Caco-2 (cell line): ENCODE results near the gene COX4I2. TPM values are rescaled to one million over a fixed set of nuclear protein-coding genes. Genes with fewer than 3 reads are reported as not detected.

Experiments used
- BruUV-seq: library from RNA; stranded (reverse); fragments of 400-500 nt; replicated peaks from 2 replicates; lab custom pipeline; 2021; lab: Mats Ljungman, UMichigan
- CTCF ChIA-PET: fragments of 300-600 bp; sonication (Branson Sonifier 250); formaldehyde crosslinking; loops from one replicate; lab custom pipeline; 2022; ENCODE audit warnings: antibody characterized with exemption; lab: Charles Lee
- POLR2A ChIA-PET: fragments of 300-600 bp; sonication (Branson Sonifier 250); formaldehyde crosslinking; loops from one replicate; lab custom pipeline; 2022; ENCODE audit warnings: antibody characterized with exemption; lab: Charles Lee
- DNase-seq, 2 experiments: peaks; one replicate each; pipeline versions ENCODE4 v3.0.0 to v3.0.0-alpha.2; 2020 to 2022
- H3K27me3 ChIP-seq: replicated peaks from 2 replicates; pipeline ENCODE4 v1.6.0; 2011; ENCODE audit warnings: low read length; ENCODE audit not compliant: control insufficient read depth, insufficient read depth
- H3K36me3 ChIP-seq: 2 replicates; pipeline ENCODE4 v1.5.1; 2011; ENCODE audit warnings: low read length; ENCODE audit not compliant: control insufficient read depth, insufficient read depth
- H3K4me1 ChIP-seq: fragments of 250-450 bp; sonication (Bioruptor Pico); 2 replicates; pipeline ENCODE4 v1.5.1; 2020; ENCODE audit warnings: mild to moderate bottlenecking
- H3K4me3 ChIP-seq: 2 replicates; pipeline ENCODE4 v1.5.1; 2011; ENCODE audit warnings: low read depth, mild to moderate bottlenecking, control low read depth, low read length
- H3K9me3 ChIP-seq: fragments of 250-450 bp; sonication (Bioruptor Pico); 2 replicates; pipeline ENCODE4 v1.5.1; 2020; ENCODE audit warnings: mild to moderate bottlenecking, moderate library complexity
- H3K27ac Mint-ChIP-seq: one replicate; pipeline ENCODE4 v1.8.0; 2022; ENCODE audit warnings: mixed read lengths; ENCODE audit not compliant: unreplicated experiment
- H3K27me3 Mint-ChIP-seq: one replicate; pipeline ENCODE4 v1.8.0; 2022; ENCODE audit warnings: mixed read lengths; ENCODE audit not compliant: insufficient read depth, unreplicated experiment
- H3K36me3 Mint-ChIP-seq: one replicate; pipeline ENCODE4 v1.8.0; 2022; ENCODE audit warnings: mild to moderate bottlenecking, mixed read lengths; ENCODE audit not compliant: insufficient read depth, unreplicated experiment
- H3K4me1 Mint-ChIP-seq: one replicate; pipeline ENCODE4 v1.8.0; 2022; ENCODE audit warnings: low read depth, mixed read lengths; ENCODE audit not compliant: unreplicated experiment
- H3K4me3 Mint-ChIP-seq: one replicate; pipeline ENCODE4 v1.8.0; 2022; ENCODE audit warnings: mild to moderate bottlenecking, moderate library complexity, mixed read lengths; ENCODE audit not compliant: unreplicated experiment
- H3K9me3 Mint-ChIP-seq: one replicate; pipeline ENCODE4 v1.8.0; 2022; ENCODE audit warnings: mixed read lengths; ENCODE audit not compliant: unreplicated experiment
- intact Hi-C: fragments of 100-400 bp; cut with micrococcal nuclease; formaldehyde crosslinking; loops from one replicate; pipeline ENCODE4 v1.10.0; 2022; ENCODE audit not compliant: unreplicated experiment
- total RNA-seq: library from RNA; stranded (reverse); gene quantifications from 2 replicates; pipeline ENCODE4 v1.2.3, GENCODE V29; 2022
- TF ChIP-seq, protein P1 (sequence below), 2 experiments: fragments of 200-600 bp in 1 of 2; IDR thresholded peaks; 1 replicate in 1 of 2; 2 replicates in 1 of 2; pipeline versions ENCODE4 v1.5.1 to v1.8.0; 2011 to 2022; ENCODE audit warnings: antibody characterized with exemption in 1 of 2, control low read depth in 1 of 2, inconsistent platforms in 1 of 2, low read depth in 1 of 2, low read length in 1 of 2, mild to moderate bottlenecking in 1 of 2, moderate library complexity in 1 of 2; ENCODE audit not compliant: insufficient read depth in 1 of 2, severe bottlenecking in 1 of 2, unreplicated experiment in 1 of 2

Gene COX4I2
- total RNA-seq, 1 experiment from 2014 or later: not detected

DNA sequence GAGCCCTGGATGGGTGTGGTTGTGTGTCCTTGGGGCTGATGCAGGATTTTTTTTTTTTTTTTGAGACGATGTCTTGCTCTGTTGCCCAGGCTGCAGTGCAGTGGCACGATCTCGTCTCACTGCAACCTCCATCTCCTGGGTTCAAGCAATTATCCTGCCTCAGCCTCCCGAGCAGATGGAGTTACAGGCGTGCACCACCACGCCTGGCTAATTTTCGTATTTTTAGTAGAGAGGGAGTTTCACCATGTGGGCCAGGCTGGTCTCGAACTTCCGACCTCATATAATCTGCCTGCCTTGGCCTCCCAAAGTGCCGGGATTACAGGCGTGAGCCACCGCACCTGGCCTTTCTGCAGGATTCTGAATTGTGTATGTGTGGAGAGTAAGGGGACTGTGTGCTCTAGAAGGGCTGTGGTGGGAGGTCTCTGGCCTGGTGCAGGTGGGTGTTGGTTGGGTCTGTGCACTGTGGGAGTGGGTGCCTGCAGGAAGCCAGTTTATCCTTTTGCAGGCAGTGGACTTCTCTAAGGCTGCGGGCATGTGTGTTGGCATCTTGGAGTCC is 43.6 kb upstream of the COX4I2 start:
- Mint-ChIP-seq H3K4me3 (no peak overlapping the region), H3K27ac (peak overlapping the region; percentile 61), H3K27me3 (no peaks in the 10 kb centered on the region), H3K9me3 (no peaks in the 10 kb centered on the region), H3K36me3 (no peaks in the 10 kb centered on the region), H3K4me1 (peaks cover 26% of the 10 kb centered on the region)
- Histone ChIP-seq H3K36me3 (no peaks in the 10 kb centered on the region), H3K27me3 (no peaks in the 10 kb centered on the region), H3K9me3 (no peaks in the 10 kb centered on the region), H3K4me1 (peaks cover 25% of the 10 kb centered on the region), H3K4me3 (no peak overlapping the region)
- ChIA-PET CTCF (interaction anchor here (0.7 to 2.5 kb wide), 5 partner anchors 9 to 34 kb away, joined by 3 to 18 read pairs (median 9); no protein-coding TSS in a partner anchor), POLR2A (interaction anchor here (1.1 kb wide), 1 partner anchor 10 kb away, joined by 6 read pairs; no protein-coding TSS in a partner anchor)
- intact Hi-C loops: no loop called here
- DNase-seq: no peak
- BruUV-seq: no TSS peak
- TF ChIP-seq, protein P1, sequence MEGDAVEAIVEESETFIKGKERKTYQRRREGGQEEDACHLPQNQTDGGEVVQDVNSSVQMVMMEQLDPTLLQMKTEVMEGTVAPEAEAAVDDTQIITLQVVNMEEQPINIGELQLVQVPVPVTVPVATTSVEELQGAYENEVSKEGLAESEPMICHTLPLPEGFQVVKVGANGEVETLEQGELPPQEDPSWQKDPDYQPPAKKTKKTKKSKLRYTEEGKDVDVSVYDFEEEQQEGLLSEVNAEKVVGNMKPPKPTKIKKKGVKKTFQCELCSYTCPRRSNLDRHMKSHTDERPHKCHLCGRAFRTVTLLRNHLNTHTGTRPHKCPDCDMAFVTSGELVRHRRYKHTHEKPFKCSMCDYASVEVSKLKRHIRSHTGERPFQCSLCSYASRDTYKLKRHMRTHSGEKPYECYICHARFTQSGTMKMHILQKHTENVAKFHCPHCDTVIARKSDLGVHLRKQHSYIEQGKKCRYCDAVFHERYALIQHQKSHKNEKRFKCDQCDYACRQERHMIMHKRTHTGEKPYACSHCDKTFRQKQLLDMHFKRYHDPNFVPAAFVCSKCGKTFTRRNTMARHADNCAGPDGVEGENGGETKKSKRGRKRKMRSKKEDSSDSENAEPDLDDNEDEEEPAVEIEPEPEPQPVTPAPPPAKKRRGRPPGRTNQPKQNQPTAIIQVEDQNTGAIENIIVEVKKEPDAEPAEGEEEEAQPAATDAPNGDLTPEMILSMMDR (IDR thresholded peaks at IDR 0.05; ENCODE audit: insufficient read depth in 1 of 2, low read depth in 1 of 2, low read length in 1 of 2, severe bottlenecking in 1 of 2, unreplicated experiment in 1 of 2): no peak

DNA sequence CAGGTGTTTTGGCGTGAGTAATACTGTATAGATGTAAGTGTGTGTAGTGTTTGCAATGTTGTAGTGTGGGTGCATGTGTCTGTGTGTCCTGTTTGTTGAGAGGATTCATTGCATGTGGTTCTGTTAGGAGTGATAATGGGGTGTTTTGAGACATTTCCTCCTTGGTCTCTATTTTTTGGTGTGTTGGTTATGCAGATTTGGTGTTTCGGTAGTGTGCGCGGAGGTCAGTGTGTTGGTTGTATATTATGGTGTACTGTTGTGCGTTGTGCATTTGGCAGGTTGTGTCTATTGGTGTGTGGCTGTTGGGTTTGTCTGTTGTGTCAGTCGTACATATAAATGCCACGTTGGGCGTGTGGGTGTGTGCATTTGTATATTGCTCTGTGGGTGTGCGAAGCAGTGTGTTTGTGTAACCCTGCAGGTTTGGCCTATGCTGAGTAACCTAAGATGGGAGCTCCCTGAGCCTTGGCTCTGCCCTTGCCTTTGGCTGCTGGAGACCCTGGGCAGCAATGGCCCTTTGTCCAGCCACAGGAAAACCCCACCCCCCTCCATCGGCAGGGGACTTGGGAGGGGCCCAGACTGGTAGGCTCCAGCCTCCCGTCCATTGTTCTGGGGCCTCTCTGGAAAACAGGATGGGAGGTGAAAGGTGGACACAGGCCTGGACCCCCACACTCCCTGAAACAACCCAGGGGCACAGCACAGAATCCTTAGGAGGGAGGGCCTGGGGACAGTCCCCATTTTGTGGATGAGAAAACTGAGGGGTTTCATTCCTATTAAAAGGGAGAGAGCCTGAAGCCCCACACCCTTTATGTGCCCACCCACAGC is 42.9 kb upstream of the COX4I2 start:
- CTCF ChIA-PET: interaction anchor here (1.3 to 2.5 kb wide), 3 partner anchors 12 to 18 kb away, joined by 3 to 15 read pairs (median 3); no protein-coding TSS in a partner anchor
- peak overlapping the region; percentile 1 for H3K27ac Mint-ChIP-seq
- TF ChIP-seq, protein P1 (IDR thresholded peaks at IDR 0.05; ENCODE audit: insufficient read depth in 1 of 2, low read depth in 1 of 2, low read length in 1 of 2, severe bottlenecking in 1 of 2, unreplicated experiment in 1 of 2): no peak
- no peaks in the 10 kb centered on the region for H3K27me3 ChIP-seq
- DNase-seq: no peak
- intact Hi-C loops: loop anchor here (1.0 kb wide), 2 partner anchors 9 to 14 kb away; no protein-coding TSS in a partner anchor
- H3K36me3 Mint-ChIP-seq: no peaks in the 10 kb centered on the region
- POLR2A ChIA-PET: interaction anchor here (1.5 kb wide), 1 partner anchor 21 kb away, joined by 7 read pairs; no protein-coding TSS in a partner anchor
- no peaks in the 10 kb centered on the region for H3K9me3 Mint-ChIP-seq
- H3K4me3 Mint-ChIP-seq: no peak overlapping the region
- no peaks in the 10 kb centered on the region for H3K9me3 ChIP-seq
- no TSS peak for BruUV-seq
- peaks cover 21% of the 10 kb centered on the region for H3K4me1 Mint-ChIP-seq
- H3K4me3 ChIP-seq: no peak overlapping the region
- peaks cover 25% of the 10 kb centered on the region for H3K4me1 ChIP-seq
- no peaks in the 10 kb centered on the region for H3K27me3 Mint-ChIP-seq
- H3K36me3 ChIP-seq: no peaks in the 10 kb centered on the region

DNA sequence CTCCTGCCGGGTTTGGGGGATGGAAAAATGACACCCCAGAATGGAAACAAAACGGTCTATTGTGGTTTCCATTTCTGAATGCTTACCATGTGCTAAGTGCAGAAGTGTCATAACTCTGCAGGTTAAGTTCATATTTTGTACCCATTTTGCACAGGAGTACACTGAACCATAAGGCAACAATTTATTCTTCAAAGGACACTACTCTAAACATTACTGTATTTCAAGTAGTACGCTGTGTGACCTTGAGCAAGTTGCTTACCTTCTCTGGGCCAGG is 42.4 kb upstream of the COX4I2 start:
- ChIA-PET CTCF (interaction anchor here (0.6 to 2.5 kb wide), 5 partner anchors 11 to 32 kb away, joined by 3 to 15 read pairs (median 3); no protein-coding TSS in a partner anchor), POLR2A (interaction anchor here (0.5 to 1.5 kb wide), 6 partner anchors 10 to 22 kb away, joined by 4 to 8 read pairs (median 4); partner anchors contain the start of gene ID1)
- no peak overlapping the region for H3K4me3 ChIP-seq
- H3K36me3 ChIP-seq: no peaks in the 10 kb centered on the region
- Mint-ChIP-seq H3K36me3 (no peaks in the 10 kb centered on the region), H3K9me3 (no peaks in the 10 kb centered on the region), H3K4me1 (peaks cover 21% of the 10 kb centered on the region), H3K4me3 (no peak overlapping the region), H3K27me3 (no peaks in the 10 kb centered on the region), H3K27ac (peak overlapping the region; percentile 66)
- no peaks in the 10 kb centered on the region for H3K27me3 ChIP-seq
- intact Hi-C loops: loop anchor here (1.0 kb wide), 2 partner anchors 8 to 13 kb away; no protein-coding TSS in a partner anchor
- H3K4me1 ChIP-seq: peaks cover 25% of the 10 kb centered on the region
- no peak for DNase-seq
- no peaks in the 10 kb centered on the region for H3K9me3 ChIP-seq
- no TSS peak for BruUV-seq
- TF ChIP-seq, protein P1 (IDR thresholded peaks at IDR 0.05; ENCODE audit: insufficient read depth in 1 of 2, low read depth in 1 of 2, low read length in 1 of 2, severe bottlenecking in 1 of 2, unreplicated experiment in 1 of 2): no peak
